Skeletal muscle tissue (tissue), 4 donors: ENCODE results near the gene NRF1. TPM values are rescaled to one million over a fixed set of nuclear protein-coding genes. Genes with fewer than 3 reads are reported as not detected.

Source experiments
- H3K27ac ChIP-seq: one replicate; pipeline ENCODE4 v1.7.0; 2013; ENCODE audit warnings: mild to moderate bottlenecking, low read depth, low read length, inconsistent platforms
- H3K27me3 ChIP-seq, 3 donors: one replicate each; pipeline ENCODE4 v1.7.0; 2013; ENCODE audit warnings: low read length in 3 of 3; ENCODE audit not compliant: control insufficient read depth in 3 of 3, insufficient read depth in 3 of 3
- H3K36me3 ChIP-seq, 3 donors: one replicate each; pipeline ENCODE4 v1.7.0; 2013; ENCODE audit warnings: low read length in 3 of 3; ENCODE audit not compliant: control insufficient read depth in 3 of 3, insufficient read depth in 3 of 3
- H3K4me1 ChIP-seq, 3 donors: one replicate each; pipeline ENCODE4 v1.7.0; 2013; ENCODE audit warnings: low read length in 3 of 3, mild to moderate bottlenecking in 3 of 3; ENCODE audit not compliant: control insufficient read depth in 3 of 3, insufficient read depth in 3 of 3
- H3K4me3 ChIP-seq, 3 donors: one replicate each; pipeline ENCODE4 v1.7.0; 2013; ENCODE audit warnings: low read length in 3 of 3
- H3K9ac ChIP-seq, 3 donors: one replicate each; pipeline ENCODE4 v1.7.0; 2013; ENCODE audit warnings: low read length in 3 of 3, mild to moderate bottlenecking in 3 of 3, moderate library complexity in 2 of 3, low read depth in 1 of 3
- H3K9me3 ChIP-seq, 3 donors: one replicate each; pipeline ENCODE4 v1.7.0; 2013; ENCODE audit warnings: low read length in 3 of 3; ENCODE audit not compliant: control insufficient read depth in 3 of 3
- total RNA-seq: library from RNA; depleted of rRNA; stranded (reverse); fragments of >200 nt; gene quantifications from one replicate; pipeline ENCODE4 v1.2.3, GENCODE V29; 2014
- donor health status: Osteomylitis.

NRF1 gene
- total RNA-seq, 1 donor from 2014 or later: 17.2 TPM

GRCh38 chr7:129721068-129721467, 109.5 kb downstream of the NRF1 start:
- no peak overlapping the region for H3K4me3 ChIP-seq
- H3K27me3 ChIP-seq: no peaks in the 10 kb centered on the region
- no peak overlapping the region for H3K9ac ChIP-seq
- peaks cover 7 to 42% (median 26%) of the 10 kb centered on the region in 3 donors for H3K36me3 ChIP-seq
- no peaks in the 10 kb centered on the region for H3K4me1 ChIP-seq
- H3K27ac ChIP-seq: no peak overlapping the region
- H3K9me3 ChIP-seq: no peaks in the 10 kb centered on the region

GRCh38 chr7:129723679-129724078, 112.2 kb downstream of the NRF1 start:
- Histone ChIP-seq H3K4me3 (no peak overlapping the region), H3K27ac (no peak overlapping the region), H3K27me3 (no peaks in the 10 kb centered on the region), H3K36me3 (peaks cover 2 to 32% (median 14%) of the 10 kb centered on the region in 3 donors), H3K9ac (no peak overlapping the region), H3K4me1 (no peaks in the 10 kb centered on the region), H3K9me3 (no peaks in the 10 kb centered on the region)

GRCh38 chr7:129724796-129725195, 113.3 kb downstream of the NRF1 start:
- H3K9me3 ChIP-seq: no peaks in the 10 kb centered on the region
- no peaks in the 10 kb centered on the region for H3K27me3 ChIP-seq
- H3K27ac ChIP-seq: no peak overlapping the region
- H3K4me3 ChIP-seq: no peak overlapping the region
- peaks cover 2 to 34% (median 10%) of the 10 kb centered on the region in 3 donors for H3K36me3 ChIP-seq
- no peak overlapping the region for H3K9ac ChIP-seq
- H3K4me1 ChIP-seq: no peaks in the 10 kb centered on the region

GRCh38 chr7:129728875-129729467, 117.5 kb downstream of the NRF1 start:
- Histone ChIP-seq H3K27me3 (no peaks in the 10 kb centered on the region), H3K36me3 (peaks cover 6 to 28% (median 18%) of the 10 kb centered on the region in 3 donors), H3K9ac (no peak overlapping the region), H3K4me3 (no peak overlapping the region), H3K27ac (no peak overlapping the region), H3K9me3 (no peaks in the 10 kb centered on the region), H3K4me1 (peaks cover under 1 to 4% (median 2%) of the 10 kb centered on the region in 3 donors)

GRCh38 chr7:129729511-129729910, 118.0 kb downstream of the NRF1 start:
- H3K27me3 ChIP-seq: no peaks in the 10 kb centered on the region
- H3K36me3 ChIP-seq: peaks cover 8 to 29% (median 18%) of the 10 kb centered on the region in 3 donors
- no peak overlapping the region for H3K27ac ChIP-seq
- peaks cover 6 to 9% (median 7%) of the 10 kb centered on the region in 3 donors for H3K4me1 ChIP-seq
- H3K9me3 ChIP-seq: no peaks in the 10 kb centered on the region
- no peak overlapping the region for H3K9ac ChIP-seq
- H3K4me3 ChIP-seq: no peak overlapping the region

GRCh38 chr7:129730159-129730558, 118.6 kb downstream of the NRF1 start:
- Histone ChIP-seq H3K27ac (no peak overlapping the region), H3K36me3 (peaks cover 10 to 32% (median 18%) of the 10 kb centered on the region in 3 donors), H3K27me3 (no peaks in the 10 kb centered on the region), H3K9me3 (no peaks in the 10 kb centered on the region), H3K9ac (no peak overlapping the region), H3K4me1 (peaks cover 9 to 14% (median 10%) of the 10 kb centered on the region in 3 donors), H3K4me3 (no peak overlapping the region)

- Histone ChIP-seq H3K4me3 (peak overlapping the region in 1 of 3 donors; percentile 13), H3K27me3 (no peaks in the 10 kb centered on the region), H3K36me3 (peaks cover 8 to 15% (median 15%) of the 10 kb centered on the region in 3 donors), H3K9me3 (no peaks in the 10 kb centered on the region), H3K9ac (peak overlapping the region in 1 of 3 donors; percentile 2), H3K4me1 (peaks cover 23 to 37% (median 30%) of the 10 kb centered on the region in 3 donors), H3K27ac (peak overlapping the region; percentile 18)
Measured at GRCh38 chr7:129734400-129734799, 122.9 kb downstream of the NRF1 start.

GRCh38 chr7:129739427-129739826, 127.9 kb downstream of the NRF1 start:
- peaks cover 43 to 58% (median 55%) of the 10 kb centered on the region in 3 donors for H3K4me1 ChIP-seq
- H3K27me3 ChIP-seq: no peaks in the 10 kb centered on the region
- peak overlapping the region in 1 of 3 donors; percentile 27 for H3K9ac ChIP-seq
- no peaks in the 10 kb centered on the region for H3K9me3 ChIP-seq
- peaks cover 0 to 7% (median 2%) of the 10 kb centered on the region in 3 donors for H3K36me3 ChIP-seq
- H3K4me3 ChIP-seq: peak overlapping the region in 1 of 3 donors; percentile 15
- peak overlapping the region; percentile 90 for H3K27ac ChIP-seq

GRCh38 chr7:129740574-129741410, 129.3 kb downstream of the NRF1 start:
- Histone ChIP-seq H3K36me3 (peaks cover 0 to 3% (median 0%) of the 10 kb centered on the region in 3 donors), H3K4me3 (peak overlapping the region in 2 of 3 donors; percentile 7 to 34), H3K27me3 (no peaks in the 10 kb centered on the region), H3K9ac (peak overlapping the region in 1 of 3 donors; percentile 4), H3K27ac (peak overlapping the region; percentile 90), H3K4me1 (peaks cover 39 to 53% (median 51%) of the 10 kb centered on the region in 3 donors), H3K9me3 (no peaks in the 10 kb centered on the region)

GRCh38 chr7:129741743-129742213, 130.3 kb downstream of the NRF1 start:
- H3K4me1 ChIP-seq: peaks cover 39 to 53% (median 51%) of the 10 kb centered on the region in 3 donors
- H3K9ac ChIP-seq: no peak overlapping the region
- H3K27ac ChIP-seq: peak overlapping the region; percentile 90
- H3K27me3 ChIP-seq: no peaks in the 10 kb centered on the region
- peaks cover 0 to 3% (median under 1%) of the 10 kb centered on the region in 3 donors for H3K36me3 ChIP-seq
- H3K4me3 ChIP-seq: peak overlapping the region in 1 of 3 donors; percentile 7
- H3K9me3 ChIP-seq: no peaks in the 10 kb centered on the region
